HG02763 (cell line): ENCODE measurements around the gene OR6B2.

Experiments
- ATAC-seq: cut with Tn5 transposase; IDR thresholded peaks from one replicate; pipeline ENCODE4 v1.9.1; 2021; ENCODE audit warnings: mild to moderate bottlenecking, moderate library complexity; ENCODE audit not compliant: unreplicated experiment

OR6B2 gene

GRCh38 chr2:239983004-239983778 is 47.0 kb downstream of the OR6B2 start:
- ATAC-seq = no peak
